ENCODE data around the gene EFHC1.
A peak's percentile ranks its signal among the peaks of the same experiment; 100 is the strongest.

EFHC1 gene

GRCh38 chr6:52503323-52503747 lies 83.2 kb downstream of the EFHC1 start:
- no peak for DNase-seq (ENCODE audit: low read depth in 2 of 2)

GRCh38 chr6:52503851-52504781 lies 84.0 kb downstream of the EFHC1 start:
- no peak for DNase-seq (ENCODE audit: low read depth in 2 of 2)

GRCh38 chr6:52504782-52505136 lies 84.6 kb downstream of the EFHC1 start:
- DNase-seq (ENCODE audit: low read depth in 2 of 2) = no peak

- no peak for DNase-seq (ENCODE audit: low read depth in 2 of 2)
Observed at GRCh38 chr6:52505726-52506409, 85.7 kb downstream of the EFHC1 start.

GRCh38 chr6:52506476-52506875 lies 86.3 kb downstream of the EFHC1 start:
- no peak for DNase-seq (ENCODE audit: low read depth in 2 of 2)

GRCh38 chr6:52507557-52508260 lies 87.6 kb downstream of the EFHC1 start:
- DNase-seq (ENCODE audit: low read depth in 2 of 2) = no peak

- DNase-seq (ENCODE audit: low read depth in 2 of 2) = no peak
Observed at GRCh38 chr6:52508261-52508739, 88.2 kb downstream of the EFHC1 start.

GRCh38 chr6:52509281-52510212 lies 89.4 kb downstream of the EFHC1 start:
- DNase-seq (ENCODE audit: low read depth in 2 of 2) = no peak

- no peak for DNase-seq (ENCODE audit: low read depth in 2 of 2)
Observed at GRCh38 chr6:52510213-52510562, 90.0 kb downstream of the EFHC1 start.

GRCh38 chr6:52511163-52511562 lies 91.0 kb downstream of the EFHC1 start:
- no peak for DNase-seq (ENCODE audit: low read depth in 2 of 2)

GRCh38 chr6:52511572-52512151 lies 91.5 kb downstream of the EFHC1 start:
- DNase-seq (ENCODE audit: low read depth in 2 of 2) = no peak

- no peak for DNase-seq (ENCODE audit: low read depth in 2 of 2)
Observed at GRCh38 chr6:52512199-52512598, 92.1 kb downstream of the EFHC1 start.

- DNase-seq (ENCODE audit: low read depth in 2 of 2) = no peak
Observed at GRCh38 chr6:52513464-52513863, 93.3 kb downstream of the EFHC1 start.

- DNase-seq (ENCODE audit: low read depth in 2 of 2) = no peak
Observed at GRCh38 chr6:52513896-52514295, 93.8 kb downstream of the EFHC1 start.

- DNase-seq (ENCODE audit: low read depth in 2 of 2) = no peak
Observed at GRCh38 chr6:52514514-52514913, 94.4 kb downstream of the EFHC1 start.

- no peak for DNase-seq (ENCODE audit: low read depth in 2 of 2)
Observed at GRCh38 chr6:52515219-52515960, 95.2 kb downstream of the EFHC1 start.

GRCh38 chr6:52516269-52516668 lies 96.1 kb downstream of the EFHC1 start:
- DNase-seq (ENCODE audit: low read depth in 2 of 2) = no peak

- DNase-seq (ENCODE audit: low read depth in 2 of 2) = no peak
Observed at GRCh38 chr6:52516943-52517342, 96.8 kb downstream of the EFHC1 start.

GRCh38 chr6:52517502-52518278 lies 97.5 kb downstream of the EFHC1 start:
- DNase-seq (ENCODE audit: low read depth in 2 of 2) = peak in 1 of 2 donors; percentile 12
